ENCODE data around the gene JSRP1. TPM values are rescaled to one million over a fixed set of nuclear protein-coding genes. Genes with fewer than 3 reads are reported as not detected.
A peak's percentile ranks its signal among the peaks of the same experiment; 100 is the strongest.

The JSRP1 gene
- total RNA-seq, 1 donor from 2014 or later = not detected

GRCh38 chr19:2277138-2277537 is 20.9 kb upstream of the JSRP1 start:
- intact Hi-C loops (cut with DNase I) = no loop called here
- peaks cover 16 to 25% of the 10 kb centered on the region in 2 donors for H3K36me3 ChIP-seq
- H3K4me3 ChIP-seq = no peak overlapping the region
- TF ChIP-seq, protein P1, sequence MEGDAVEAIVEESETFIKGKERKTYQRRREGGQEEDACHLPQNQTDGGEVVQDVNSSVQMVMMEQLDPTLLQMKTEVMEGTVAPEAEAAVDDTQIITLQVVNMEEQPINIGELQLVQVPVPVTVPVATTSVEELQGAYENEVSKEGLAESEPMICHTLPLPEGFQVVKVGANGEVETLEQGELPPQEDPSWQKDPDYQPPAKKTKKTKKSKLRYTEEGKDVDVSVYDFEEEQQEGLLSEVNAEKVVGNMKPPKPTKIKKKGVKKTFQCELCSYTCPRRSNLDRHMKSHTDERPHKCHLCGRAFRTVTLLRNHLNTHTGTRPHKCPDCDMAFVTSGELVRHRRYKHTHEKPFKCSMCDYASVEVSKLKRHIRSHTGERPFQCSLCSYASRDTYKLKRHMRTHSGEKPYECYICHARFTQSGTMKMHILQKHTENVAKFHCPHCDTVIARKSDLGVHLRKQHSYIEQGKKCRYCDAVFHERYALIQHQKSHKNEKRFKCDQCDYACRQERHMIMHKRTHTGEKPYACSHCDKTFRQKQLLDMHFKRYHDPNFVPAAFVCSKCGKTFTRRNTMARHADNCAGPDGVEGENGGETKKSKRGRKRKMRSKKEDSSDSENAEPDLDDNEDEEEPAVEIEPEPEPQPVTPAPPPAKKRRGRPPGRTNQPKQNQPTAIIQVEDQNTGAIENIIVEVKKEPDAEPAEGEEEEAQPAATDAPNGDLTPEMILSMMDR (IDR thresholded peaks at IDR 0.05) = no peak
- H3K4me1 ChIP-seq = peaks cover 15 to 25% of the 10 kb centered on the region in 2 donors
- H3K9me3 ChIP-seq = no peaks in the 10 kb centered on the region
- H3K27ac ChIP-seq = no peak overlapping the region
- no peaks in the 10 kb centered on the region for H3K27me3 ChIP-seq
- no peak for DNase-seq (ENCODE audit: low spot score in 2 of 2)

- no peaks in the 10 kb centered on the region for H3K9me3 ChIP-seq
- TF ChIP-seq, protein P1 (IDR thresholded peaks at IDR 0.05) = no peak
- no peaks in the 10 kb centered on the region for H3K27me3 ChIP-seq
- no peak overlapping the region for H3K27ac ChIP-seq
- H3K36me3 ChIP-seq = peaks cover 22 to 32% of the 10 kb centered on the region in 2 donors
- peaks cover 17 to 31% of the 10 kb centered on the region in 2 donors for H3K4me1 ChIP-seq
- intact Hi-C loops (cut with DNase I) = no loop called here
- DNase-seq (ENCODE audit: low spot score in 2 of 2) = no peak
- H3K4me3 ChIP-seq = no peak overlapping the region
These were observed 20.3 kb upstream of the JSRP1 start for GRCh38 chr19:2276429-2276986.

- intact Hi-C loops (cut with DNase I) = no loop called here
- Histone ChIP-seq H3K9me3 (no peaks in the 10 kb centered on the region), H3K4me1 (peaks cover 22 to 33% of the 10 kb centered on the region in 2 donors), H3K4me3 (no peak overlapping the region), H3K27ac (no peak overlapping the region), H3K36me3 (peaks cover 26 to 34% of the 10 kb centered on the region in 2 donors), H3K27me3 (no peaks in the 10 kb centered on the region)
- TF ChIP-seq, protein P1 (IDR thresholded peaks at IDR 0.05) = no peak
- no peak for DNase-seq (ENCODE audit: low spot score in 2 of 2)
These were observed 19.6 kb upstream of the JSRP1 start for GRCh38 chr19:2275588-2276428.

DNA sequence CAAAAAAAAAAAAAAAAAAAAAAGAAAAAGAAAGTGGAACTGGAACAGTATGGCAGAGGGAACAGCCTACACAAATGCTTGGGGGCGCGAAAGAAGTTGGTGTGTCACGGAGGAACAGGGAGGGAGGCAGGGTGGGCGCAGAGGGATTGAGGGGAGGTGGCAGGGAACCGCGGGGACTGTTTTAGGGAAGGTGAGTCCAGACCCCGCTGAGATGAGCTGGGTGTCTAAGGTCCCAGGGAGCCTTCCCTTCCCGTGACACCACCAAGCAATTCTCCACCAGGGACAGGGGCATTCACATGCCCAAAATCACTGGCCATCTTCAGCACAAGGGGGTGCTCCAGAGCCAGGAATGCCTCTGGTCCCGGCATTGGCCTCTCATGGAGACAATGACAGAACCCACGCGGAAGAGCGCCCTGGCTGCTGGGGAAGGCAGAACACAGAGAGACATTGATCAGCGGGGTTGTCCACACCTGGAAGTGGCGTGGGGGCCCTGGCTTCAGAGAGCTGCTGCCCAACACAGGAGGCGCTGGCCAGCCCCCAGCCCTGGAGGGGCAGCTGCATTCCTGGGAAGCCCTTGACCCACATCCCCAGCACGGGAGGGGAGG is 18.8 kb upstream of the JSRP1 start:
- Histone ChIP-seq H3K27ac (no peak overlapping the region), H3K36me3 (peaks cover 26 to 34% of the 10 kb centered on the region in 2 donors), H3K9me3 (no peaks in the 10 kb centered on the region), H3K27me3 (no peaks in the 10 kb centered on the region), H3K4me1 (peaks cover 22 to 33% of the 10 kb centered on the region in 2 donors), H3K4me3 (no peak overlapping the region)
- intact Hi-C loops (cut with DNase I) = no loop called here
- DNase-seq (ENCODE audit: low spot score in 2 of 2) = peak in 1 of 2 donors; percentile 82
- TF ChIP-seq, protein P1 (IDR thresholded peaks at IDR 0.05) = peak; percentile 17 to 48 (median 39)

DNA sequence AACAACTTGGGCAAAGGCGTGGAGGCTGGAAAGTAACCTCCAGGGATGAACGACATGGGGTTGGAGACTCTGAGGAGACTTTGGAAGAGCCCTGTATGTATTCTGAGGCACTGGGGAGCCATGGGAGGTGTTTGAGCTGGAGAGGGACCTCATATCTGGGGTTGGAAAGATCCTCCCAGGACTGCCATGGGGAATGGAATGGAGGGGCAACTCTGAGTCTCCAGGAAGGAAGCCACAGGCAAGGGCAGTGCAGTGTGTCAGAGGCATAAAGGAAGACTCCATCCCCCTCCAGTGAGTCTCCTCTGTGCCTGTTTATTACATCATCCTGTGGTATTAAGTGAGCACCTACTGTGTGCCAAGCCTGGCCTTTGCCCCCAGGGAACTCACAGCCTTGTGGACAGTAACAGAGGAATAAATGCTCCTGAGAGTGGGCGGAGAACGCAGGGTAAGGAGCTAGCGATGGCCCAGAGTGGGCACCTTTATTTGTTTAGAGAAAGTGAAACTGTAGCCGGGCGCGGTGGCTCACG is 18.0 kb upstream of the JSRP1 start:
- intact Hi-C loops (cut with DNase I) = no loop called here
- H3K36me3 ChIP-seq = peaks cover 26 to 34% of the 10 kb centered on the region in 2 donors
- peaks cover 22 to 33% of the 10 kb centered on the region in 2 donors for H3K4me1 ChIP-seq
- H3K27ac ChIP-seq = peak overlapping the region; percentile 62 to 82
- H3K4me3 ChIP-seq = peak overlapping the region in 1 of 2 donors; percentile 53
- H3K27me3 ChIP-seq = no peaks in the 10 kb centered on the region
- H3K9me3 ChIP-seq = no peaks in the 10 kb centered on the region
- TF ChIP-seq, protein P1 (IDR thresholded peaks at IDR 0.05) = no peak
- DNase-seq (ENCODE audit: low spot score in 2 of 2) = no peak

Measured in ascending aorta (tissue), 2 donors.